ENCODE measurements around the gene RIBC1. TPM values are rescaled to one million over a fixed set of nuclear protein-coding genes. Genes with fewer than 3 reads are reported as not detected.
A peak's percentile ranks its signal among the peaks of the same experiment; 100 is the strongest.
"Not testable (repeated sequence)": the region's sequence is repeated elsewhere in the genome, so short reads cannot be mapped to it uniquely, and the experiment has no call there.

The RIBC1 gene
- 1 to 10 TPM in 1 of 2 donors, under 1 TPM in 1; 0.80 to 1.7 TPM for total RNA-seq

GRCh38 chrX:53422861-53423306, at the start of gene RIBC1:
Gene RIBC1 (plus strand): TSS chrX:53422873. CDS start chrX:53426277, 3,404 bp downstream.
- Mint-ChIP-seq H3K36me3 (peaks cover 12 to 17% of the 10 kb centered on the region in 2 donors), H3K9me3 (no peaks in the 10 kb centered on the region), H3K27ac (peak within 1 kb of the TSS; percentile 89 to 100)
- DNase-seq (ENCODE audit: low spot score in 2 of 2) (no peak), ATAC-seq (no peak)

- no peak for DNase-seq (ENCODE audit: low spot score in 2 of 2)
- Mint-ChIP-seq H3K36me3 (no peaks in the 10 kb centered on the region), H3K9me3 (no peaks in the 10 kb centered on the region), H3K27ac (no peak overlapping the region)
- ATAC-seq, result no peak
Observed at GRCh38 chrX:53373307-53373706, 49.4 kb upstream of the RIBC1 start.

GRCh38 chrX:53374222-53374820, 48.4 kb upstream of the RIBC1 start:
- Mint-ChIP-seq H3K9me3 (no peaks in the 10 kb centered on the region), H3K27ac (peak overlapping the region in 1 of 2 donors; percentile 33), H3K36me3 (no peaks in the 10 kb centered on the region)
- DNase-seq (ENCODE audit: low spot score in 2 of 2), result no peak
- no peak for ATAC-seq

DNA sequence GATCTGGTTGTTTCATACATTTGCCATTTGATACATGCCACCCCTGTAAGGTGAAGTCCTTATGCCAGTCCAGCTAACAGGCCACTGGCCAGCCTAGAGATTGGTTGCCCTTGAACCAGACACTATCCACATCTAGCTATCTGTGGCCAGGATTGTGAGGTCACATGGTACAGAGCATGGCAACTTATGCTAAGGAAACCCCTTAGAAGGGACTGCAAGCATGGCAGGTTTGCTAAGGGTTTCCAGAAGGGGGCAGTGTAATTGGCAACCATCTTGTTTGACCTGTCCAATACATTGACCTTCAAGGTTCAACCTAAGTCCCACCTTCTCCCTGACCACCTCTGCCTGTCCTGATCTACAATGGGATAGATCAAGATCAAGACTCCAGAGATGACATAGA, 47.8 kb upstream of the RIBC1 start:
- H3K36me3 Mint-ChIP-seq, result peaks cover 0 to 3% of the 10 kb centered on the region in 2 donors
- no peaks in the 10 kb centered on the region for H3K9me3 Mint-ChIP-seq
- peak overlapping the region in 1 of 2 donors; percentile 33 for H3K27ac Mint-ChIP-seq
- no peak for ATAC-seq
- DNase-seq (ENCODE audit: low spot score in 2 of 2), result no peak

DNA sequence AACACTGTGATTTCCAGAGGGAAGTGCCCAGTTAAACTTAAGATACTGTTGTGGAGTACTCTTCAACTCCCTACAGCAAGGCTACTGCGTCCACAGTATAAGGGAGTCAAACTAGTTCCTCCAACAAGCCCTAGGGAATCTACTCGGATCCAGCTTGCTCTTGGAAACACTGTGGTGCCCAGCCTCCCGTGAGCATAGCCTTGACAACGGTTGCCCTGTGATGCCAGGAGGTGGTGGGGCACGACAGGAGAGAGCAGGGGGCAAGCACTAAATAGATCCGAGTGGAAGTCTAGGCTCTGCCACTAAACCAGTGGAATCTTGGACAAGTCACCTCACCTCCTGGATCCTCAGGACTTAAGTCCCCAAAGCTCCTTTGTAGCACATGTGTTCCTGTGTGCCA, 45.8 kb upstream of the RIBC1 start:
- Mint-ChIP-seq H3K36me3 (peaks cover 0 to 11% of the 10 kb centered on the region in 2 donors), H3K9me3 (no peaks in the 10 kb centered on the region), H3K27ac (no peak overlapping the region)
- no peak for DNase-seq (ENCODE audit: low spot score in 2 of 2)
- ATAC-seq, result no peak

DNA sequence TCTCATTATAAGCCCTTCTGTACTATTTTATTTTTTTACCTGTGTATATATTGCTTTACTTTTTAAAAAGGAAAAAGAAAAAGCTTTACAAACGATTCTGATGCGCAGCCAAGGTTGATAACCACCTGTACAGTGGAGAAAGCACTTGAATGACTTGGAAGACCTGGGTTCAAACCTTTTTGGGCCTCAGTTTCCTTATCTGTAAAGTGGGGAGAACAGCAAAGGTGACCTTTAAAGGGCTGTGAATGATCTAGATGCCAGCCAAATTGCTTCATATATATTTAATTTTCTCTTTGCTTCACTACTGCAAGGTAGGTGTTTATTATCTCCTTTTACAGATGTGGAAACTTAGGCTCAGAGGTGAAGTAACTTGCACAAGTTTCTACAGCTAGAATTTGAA, 45.2 kb upstream of the RIBC1 start:
- Mint-ChIP-seq H3K9me3 (no peaks in the 10 kb centered on the region), H3K27ac (no peak overlapping the region)

DNA sequence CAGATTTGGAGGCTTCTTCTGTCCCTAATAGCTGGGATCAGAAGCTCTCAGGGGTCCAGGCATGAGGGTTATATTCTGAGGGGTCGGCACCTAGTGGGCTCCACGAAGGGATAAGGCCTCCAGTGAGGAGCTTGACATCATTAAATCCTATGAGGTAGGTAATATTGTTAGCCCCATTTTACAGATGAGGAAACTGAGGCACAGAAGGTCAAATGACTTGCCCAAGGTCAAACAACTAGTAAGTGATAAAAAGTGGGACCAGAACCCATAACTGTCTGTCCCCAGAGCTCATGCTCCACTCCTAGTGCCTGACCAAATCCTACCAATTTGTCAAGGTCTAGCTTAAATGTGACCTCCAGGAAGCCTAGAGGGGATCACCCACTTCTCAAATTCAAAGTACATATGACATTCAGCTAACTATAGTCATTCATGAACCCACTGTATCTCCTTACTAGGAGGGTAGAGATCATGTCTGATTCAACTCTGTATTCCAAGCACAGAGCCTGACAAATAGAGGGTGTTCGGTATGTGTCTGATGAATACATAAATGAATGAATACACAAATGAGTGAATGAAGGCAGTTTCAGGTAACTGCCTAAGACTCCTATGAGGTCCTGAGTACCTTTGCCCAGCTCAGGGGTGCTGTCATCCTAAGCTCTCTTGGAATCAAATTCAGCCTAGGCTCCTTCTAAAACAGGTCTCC, 43.5 kb upstream of the RIBC1 start:
- peaks cover 0 to 11% of the 10 kb centered on the region in 2 donors for H3K36me3 Mint-ChIP-seq
- peak; percentile 47 to 62 for ATAC-seq
- H3K27ac Mint-ChIP-seq, result no peak overlapping the region
- no peaks in the 10 kb centered on the region for H3K9me3 Mint-ChIP-seq
- no peak for DNase-seq (ENCODE audit: low spot score in 2 of 2)

More for the DNA sequence above, 45.2 kb upstream of the RIBC1 start:
- ATAC-seq (no peak), DNase-seq (ENCODE audit: low spot score in 2 of 2) (no peak)
- H3K36me3 Mint-ChIP-seq, result peaks cover 0 to 11% of the 10 kb centered on the region in 2 donors

DNA sequence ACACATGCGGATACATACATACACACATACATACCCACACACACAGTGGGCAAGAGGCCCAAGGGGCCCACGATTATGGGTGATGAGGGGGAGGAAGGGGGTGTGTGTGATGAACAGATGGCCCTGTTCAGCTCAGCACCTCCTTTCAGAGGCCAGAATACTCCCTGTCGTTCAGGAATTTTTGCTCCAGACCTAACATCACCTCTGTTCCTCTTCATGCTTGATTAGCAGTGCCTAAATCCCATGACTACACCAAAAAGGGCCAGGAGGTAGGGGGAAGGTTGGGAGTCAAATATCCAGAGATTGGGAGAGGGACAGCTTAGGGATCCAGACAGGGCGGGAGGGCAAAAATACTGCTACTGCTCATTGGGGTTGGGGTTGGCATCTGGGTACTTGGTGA, 42.9 kb upstream of the RIBC1 start:
- H3K9me3 Mint-ChIP-seq, result no peaks in the 10 kb centered on the region
- no peak for ATAC-seq

GRCh38 chrX:53383376-53384076, 39.1 kb upstream of the RIBC1 start:
- no peak for ATAC-seq
- Mint-ChIP-seq H3K27ac (peak overlapping the region; percentile 64 to 93), H3K9me3 (no peaks in the 10 kb centered on the region), H3K36me3 (peaks cover 0 to 11% of the 10 kb centered on the region in 2 donors)
- no peak for DNase-seq (ENCODE audit: low spot score in 2 of 2)

More for the DNA sequence above, 42.9 kb upstream of the RIBC1 start:
- no peak overlapping the region for H3K27ac Mint-ChIP-seq
- H3K36me3 Mint-ChIP-seq, result peaks cover 0 to 11% of the 10 kb centered on the region in 2 donors
- DNase-seq (ENCODE audit: low spot score in 2 of 2), result no peak

DNA sequence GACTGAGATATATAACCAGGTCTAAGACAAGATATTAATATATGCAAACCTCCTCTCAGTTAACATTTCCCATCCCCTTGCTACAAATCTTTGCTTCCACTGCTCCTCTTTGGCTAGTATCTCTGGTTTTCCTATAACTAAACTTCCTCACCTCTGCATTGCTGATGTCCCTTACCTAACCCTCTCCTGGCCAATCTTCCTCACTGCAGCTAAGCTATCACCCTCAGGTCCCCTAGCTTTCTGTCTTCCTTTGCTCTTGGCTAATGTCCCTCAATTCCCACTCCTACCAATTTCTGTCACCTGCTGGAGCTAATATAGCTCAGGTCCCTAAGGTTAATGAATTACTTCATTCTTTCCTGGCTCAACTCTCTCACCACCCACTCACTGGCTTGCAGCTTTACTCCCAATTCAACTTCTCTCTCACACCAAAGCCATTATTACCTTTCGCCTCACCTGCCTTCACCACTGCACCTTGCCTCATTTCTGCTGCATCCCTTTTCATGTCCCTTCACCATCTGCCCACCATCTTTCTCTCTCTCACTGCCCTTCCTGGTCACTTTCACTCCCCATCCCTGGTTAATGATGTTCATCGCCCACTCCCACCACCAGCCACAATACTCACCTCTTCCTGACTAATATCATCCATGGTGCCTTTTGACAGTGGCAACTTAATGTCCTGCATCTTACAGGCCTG, 26.9 kb upstream of the RIBC1 start:
- H3K27ac Mint-ChIP-seq, result no peak overlapping the region
- H3K36me3 Mint-ChIP-seq, result peaks cover 5 to 6% of the 10 kb centered on the region in 2 donors
- ATAC-seq (no peak), DNase-seq (ENCODE audit: low spot score in 2 of 2) (no peak)
- no peaks in the 10 kb centered on the region for H3K9me3 Mint-ChIP-seq

- H3K36me3 Mint-ChIP-seq, result peaks cover 13% of the 10 kb centered on the region in 2 donors
- H3K9me3 Mint-ChIP-seq, result no peaks in the 10 kb centered on the region
- no peak for DNase-seq (ENCODE audit: low spot score in 2 of 2)
- ATAC-seq, result peak; percentile 50 to 96
- peak overlapping the region in 1 of 2 donors; percentile 4 for H3K27ac Mint-ChIP-seq
Observed at GRCh38 chrX:53398216-53398615, 24.5 kb upstream of the RIBC1 start.

DNA sequence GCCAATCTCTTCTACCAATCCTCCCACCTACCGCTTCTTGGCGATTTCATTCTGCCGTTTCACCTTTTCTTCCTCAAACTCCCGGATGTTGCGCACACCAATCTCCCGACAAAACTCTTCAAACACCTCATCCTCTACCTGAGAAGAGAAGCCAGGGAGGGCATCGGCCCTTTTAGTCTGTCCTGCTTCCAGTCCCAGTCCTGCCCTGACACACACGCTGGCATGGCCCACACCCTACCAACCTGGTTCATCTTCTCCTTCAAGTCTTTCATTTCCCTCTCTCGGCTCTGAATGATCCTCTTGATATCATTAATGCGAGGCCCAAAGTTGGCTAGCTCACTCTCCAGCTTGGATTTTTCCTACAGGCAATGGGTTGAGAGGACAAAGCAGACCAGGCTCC, 19.1 kb upstream of the RIBC1 start:
- H3K9me3 Mint-ChIP-seq, result no peaks in the 10 kb centered on the region
- no peak for DNase-seq (ENCODE audit: low spot score in 2 of 2)
- no peak overlapping the region for H3K27ac Mint-ChIP-seq
- ATAC-seq, result no peak
- H3K36me3 Mint-ChIP-seq, result peaks cover 19% of the 10 kb centered on the region in 2 donors

DNA sequence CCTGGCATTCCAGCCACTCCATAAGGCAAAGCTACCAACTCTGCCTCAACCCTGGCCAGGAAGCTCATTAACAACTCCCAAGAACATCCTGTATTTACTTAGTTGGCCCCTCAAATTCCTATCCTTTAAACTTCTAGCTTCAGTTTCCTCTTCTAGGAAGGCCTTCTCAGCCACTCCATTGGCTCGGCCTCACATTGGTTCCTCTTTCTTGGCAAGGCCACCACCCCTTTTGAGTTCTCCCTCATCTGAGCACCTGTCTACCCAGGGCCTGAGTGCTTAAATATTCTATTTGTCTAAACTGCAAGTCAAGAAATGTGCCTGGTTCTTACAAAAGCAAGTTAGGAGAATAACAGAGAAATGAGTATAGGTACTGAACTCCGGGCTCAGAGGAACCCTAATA, 10.2 kb upstream of the RIBC1 start:
- Mint-ChIP-seq H3K27ac (peak overlapping the region in 1 of 2 donors; percentile 69), H3K9me3 (no peaks in the 10 kb centered on the region), H3K36me3 (peaks cover 0 to 1% of the 10 kb centered on the region in 2 donors)
- DNase-seq (ENCODE audit: low spot score in 2 of 2) (no peak), ATAC-seq (no peak)

DNA sequence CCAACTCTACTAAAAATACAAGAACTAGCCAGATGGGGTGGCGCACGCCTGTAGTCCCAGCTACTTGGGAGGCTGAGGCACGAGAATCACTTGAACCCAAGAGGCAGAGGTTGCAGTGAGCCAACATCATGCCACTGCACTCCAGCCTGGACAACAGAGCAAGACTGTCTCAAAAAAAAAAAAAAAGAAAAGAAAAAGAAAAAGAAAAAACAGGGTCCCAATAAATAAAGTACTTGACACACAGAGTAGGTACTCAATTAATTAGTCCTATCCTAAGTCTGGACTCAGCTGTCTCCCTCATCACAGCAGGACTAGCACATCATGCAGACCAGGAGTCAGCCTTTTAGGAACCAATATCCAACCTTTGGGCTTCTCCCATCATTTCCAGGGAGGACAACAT, 2.3 kb upstream of the RIBC1 start:
- Mint-ChIP-seq H3K27ac (peak overlapping the region; percentile 89 to 100), H3K36me3 (peaks cover 16 to 17% of the 10 kb centered on the region in 2 donors)
- DNase-seq (ENCODE audit: low spot score in 2 of 2); ATAC-seq; H3K9me3 Mint-ChIP-seq: not testable (repeated sequence)

GRCh38 chrX:53421125-53421524, 1.5 kb upstream of the RIBC1 start:
- H3K27ac Mint-ChIP-seq, result peak overlapping the region; percentile 89 to 100
- H3K9me3 Mint-ChIP-seq, result no peaks in the 10 kb centered on the region
- DNase-seq (ENCODE audit: low spot score in 2 of 2), result no peak
- ATAC-seq, result no peak
- peaks cover 16 to 17% of the 10 kb centered on the region in 2 donors for H3K36me3 Mint-ChIP-seq

DNA sequence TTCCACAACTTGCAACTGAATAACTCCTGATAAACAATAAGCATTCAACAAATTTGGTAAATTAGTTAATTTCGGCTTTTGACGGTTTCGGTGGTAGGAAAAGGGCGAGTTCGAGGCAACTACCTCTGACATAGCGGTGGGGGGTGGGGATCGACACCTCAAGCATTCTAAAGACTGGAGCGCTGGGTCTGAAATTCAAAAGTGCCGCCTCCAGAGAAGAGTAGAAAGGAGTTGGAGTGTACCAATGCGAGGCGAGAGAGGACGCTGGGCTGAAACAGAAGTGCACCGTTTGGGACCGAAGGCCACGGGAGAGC, 944 bp upstream of the RIBC1 start:
- Mint-ChIP-seq H3K27ac (peak overlapping the region; percentile 89 to 100), H3K9me3 (no peaks in the 10 kb centered on the region), H3K36me3 (peaks cover 16 to 17% of the 10 kb centered on the region in 2 donors)
- no peak for DNase-seq (ENCODE audit: low spot score in 2 of 2)
- ATAC-seq, result peak; percentile 13 to 17

Data from activated naive CD4-positive, alpha-beta T cell treated with anti-CD3 and anti-CD28 coated beads, Interleukin-2, amount 50 U/mL, for 72 hours (primary cell).